ENCODE results near the gene LDLRAD4.

The LDLRAD4 gene

GRCh38 chr18:13218368-13218991, at the start of gene LDLRAD4:
LDLRAD4 (plus strand) TSS chr18:13218760.
- no peaks in the 10 kb centered on the region for H3K36me3 Mint-ChIP-seq
- peak; percentile 64 for DNase-seq
- H3K9me3 Mint-ChIP-seq: no peaks in the 10 kb centered on the region
- H3K27ac Mint-ChIP-seq: peak within 1 kb of the TSS; percentile 31
- CTCF ChIA-PET: interaction anchor here (1.0 to 1.4 kb wide), 3 partner anchors 157 to 411 kb away, joined by 3 to 5 read pairs (median 4); no protein-coding TSS in a partner anchor
- H3K4me3 Mint-ChIP-seq: peak within 1 kb of the TSS; percentile 79
- peaks cover 52% of the 10 kb centered on the region for H3K4me1 Mint-ChIP-seq
- peaks cover 49% of the 10 kb centered on the region for H3K27me3 Mint-ChIP-seq

GRCh38 chr18:13173578-13174145, 44.9 kb upstream of the LDLRAD4 start:
- Mint-ChIP-seq H3K27ac (no peak overlapping the region), H3K27me3 (peaks cover 21% of the 10 kb centered on the region), H3K4me1 (no peaks in the 10 kb centered on the region), H3K9me3 (no peaks in the 10 kb centered on the region), H3K4me3 (no peak overlapping the region), H3K36me3 (no peaks in the 10 kb centered on the region)
- DNase-seq: no peak
- CTCF ChIA-PET: interaction anchor here (0.9 kb wide), 1 partner anchor 43 kb away, joined by 3 read pairs; no protein-coding TSS in a partner anchor

- no peak overlapping the region for H3K4me3 Mint-ChIP-seq
- no peak for DNase-seq
Observed at GRCh38 chr18:13175266-13175665, 43.3 kb upstream of the LDLRAD4 start.

GRCh38 chr18:13175754-13176210, 42.8 kb upstream of the LDLRAD4 start:
- CTCF ChIA-PET: interaction anchor here (1.4 kb wide), 1 partner anchor 16 kb away, joined by 4 read pairs; no protein-coding TSS in a partner anchor
- H3K27ac Mint-ChIP-seq: no peak overlapping the region

More at GRCh38 chr18:13175266-13175665, 43.3 kb upstream of the LDLRAD4 start:
- Mint-ChIP-seq H3K36me3 (no peaks in the 10 kb centered on the region), H3K27ac (no peak overlapping the region), H3K27me3 (peaks cover 14% of the 10 kb centered on the region), H3K4me1 (no peaks in the 10 kb centered on the region), H3K9me3 (no peaks in the 10 kb centered on the region)
- CTCF ChIA-PET: interaction anchor here (1.4 kb wide), 1 partner anchor 16 kb away, joined by 4 read pairs; no protein-coding TSS in a partner anchor

GRCh38 chr18:13176847-13177246, 41.7 kb upstream of the LDLRAD4 start:
- Mint-ChIP-seq H3K27ac (no peak overlapping the region), H3K4me3 (no peak overlapping the region)
- CTCF ChIA-PET: no interaction called here

More at GRCh38 chr18:13175754-13176210, 42.8 kb upstream of the LDLRAD4 start:
- Mint-ChIP-seq H3K9me3 (no peaks in the 10 kb centered on the region), H3K27me3 (peaks cover 8% of the 10 kb centered on the region), H3K4me3 (no peak overlapping the region), H3K4me1 (no peaks in the 10 kb centered on the region), H3K36me3 (no peaks in the 10 kb centered on the region)
- DNase-seq: no peak

GRCh38 chr18:13178197-13178596, 40.4 kb upstream of the LDLRAD4 start:
- H3K4me3 Mint-ChIP-seq: no peak overlapping the region
- peaks cover 14% of the 10 kb centered on the region for H3K27me3 Mint-ChIP-seq
- no peak overlapping the region for H3K27ac Mint-ChIP-seq
- no peaks in the 10 kb centered on the region for H3K36me3 Mint-ChIP-seq
- CTCF ChIA-PET: interaction anchor here (2.7 kb wide), 1 partner anchor 18 kb away, joined by 10 read pairs; no protein-coding TSS in a partner anchor
- DNase-seq: no peak
- H3K9me3 Mint-ChIP-seq: no peaks in the 10 kb centered on the region
- peaks cover 2% of the 10 kb centered on the region for H3K4me1 Mint-ChIP-seq

More at GRCh38 chr18:13176847-13177246, 41.7 kb upstream of the LDLRAD4 start:
- no peaks in the 10 kb centered on the region for H3K9me3 Mint-ChIP-seq
- DNase-seq: no peak
- H3K4me1 Mint-ChIP-seq: peaks cover 2% of the 10 kb centered on the region
- no peaks in the 10 kb centered on the region for H3K36me3 Mint-ChIP-seq
- peaks cover 10% of the 10 kb centered on the region for H3K27me3 Mint-ChIP-seq

GRCh38 chr18:13178976-13179375, 39.6 kb upstream of the LDLRAD4 start:
- CTCF ChIA-PET: interaction anchor here (2.7 kb wide), 1 partner anchor 19 kb away, joined by 10 read pairs; no protein-coding TSS in a partner anchor
- no peak for DNase-seq
- Mint-ChIP-seq H3K4me1 (peaks cover 2% of the 10 kb centered on the region), H3K9me3 (no peaks in the 10 kb centered on the region), H3K27ac (no peak overlapping the region), H3K27me3 (peaks cover 14% of the 10 kb centered on the region), H3K36me3 (no peaks in the 10 kb centered on the region), H3K4me3 (no peak overlapping the region)

- H3K4me3 Mint-ChIP-seq: no peak overlapping the region
- H3K27me3 Mint-ChIP-seq: peaks cover 10% of the 10 kb centered on the region
- DNase-seq: no peak
- H3K4me1 Mint-ChIP-seq: peaks cover 2% of the 10 kb centered on the region
- H3K9me3 Mint-ChIP-seq: no peaks in the 10 kb centered on the region
- CTCF ChIA-PET: interaction anchor here (2.7 kb wide), 1 partner anchor 20 kb away, joined by 10 read pairs; no protein-coding TSS in a partner anchor
- H3K27ac Mint-ChIP-seq: no peak overlapping the region
- no peaks in the 10 kb centered on the region for H3K36me3 Mint-ChIP-seq
Observed at GRCh38 chr18:13179566-13180113, 38.9 kb upstream of the LDLRAD4 start.

GRCh38 chr18:13180614-13181375, 37.8 kb upstream of the LDLRAD4 start:
- peaks cover 10% of the 10 kb centered on the region for H3K27me3 Mint-ChIP-seq
- CTCF ChIA-PET: interaction anchor here (0.6 to 2.7 kb wide), 2 partner anchors 21 to 196 kb away, joined by 5 to 10 read pairs; no protein-coding TSS in a partner anchor
- H3K27ac Mint-ChIP-seq: no peak overlapping the region
- H3K36me3 Mint-ChIP-seq: no peaks in the 10 kb centered on the region
- no peak for DNase-seq
- H3K9me3 Mint-ChIP-seq: no peaks in the 10 kb centered on the region
- H3K4me1 Mint-ChIP-seq: peaks cover 2% of the 10 kb centered on the region
- no peak overlapping the region for H3K4me3 Mint-ChIP-seq

- Mint-ChIP-seq H3K4me1 (peaks cover 2% of the 10 kb centered on the region), H3K27me3 (peaks cover 14% of the 10 kb centered on the region), H3K36me3 (no peaks in the 10 kb centered on the region), H3K9me3 (no peaks in the 10 kb centered on the region), H3K4me3 (no peak overlapping the region), H3K27ac (no peak overlapping the region)
- no peak for DNase-seq
- CTCF ChIA-PET: no interaction called here
Observed at GRCh38 chr18:13181765-13182164, 36.8 kb upstream of the LDLRAD4 start.

GRCh38 chr18:13183359-13183758, 35.2 kb upstream of the LDLRAD4 start:
- H3K27ac Mint-ChIP-seq: no peak overlapping the region
- CTCF ChIA-PET: no interaction called here
- H3K4me3 Mint-ChIP-seq: no peak overlapping the region
- DNase-seq: no peak
- H3K36me3 Mint-ChIP-seq: no peaks in the 10 kb centered on the region
- H3K9me3 Mint-ChIP-seq: no peaks in the 10 kb centered on the region
- peaks cover 24% of the 10 kb centered on the region for H3K27me3 Mint-ChIP-seq
- peaks cover 2% of the 10 kb centered on the region for H3K4me1 Mint-ChIP-seq

GRCh38 chr18:13183790-13184189, 34.8 kb upstream of the LDLRAD4 start:
- no peak overlapping the region for H3K4me3 Mint-ChIP-seq
- peaks cover 2% of the 10 kb centered on the region for H3K4me1 Mint-ChIP-seq
- H3K27me3 Mint-ChIP-seq: peaks cover 24% of the 10 kb centered on the region
- CTCF ChIA-PET: no interaction called here
- no peaks in the 10 kb centered on the region for H3K36me3 Mint-ChIP-seq
- no peaks in the 10 kb centered on the region for H3K9me3 Mint-ChIP-seq
- H3K27ac Mint-ChIP-seq: no peak overlapping the region
- DNase-seq: no peak

- Mint-ChIP-seq H3K4me3 (no peak overlapping the region), H3K36me3 (no peaks in the 10 kb centered on the region), H3K27ac (no peak overlapping the region), H3K9me3 (no peaks in the 10 kb centered on the region), H3K4me1 (peaks cover 2% of the 10 kb centered on the region), H3K27me3 (peaks cover 26% of the 10 kb centered on the region)
- no peak for DNase-seq
- CTCF ChIA-PET: no interaction called here
Observed at GRCh38 chr18:13184396-13184795, 34.2 kb upstream of the LDLRAD4 start.

GRCh38 chr18:13185675-13186198, 32.8 kb upstream of the LDLRAD4 start:
- H3K27me3 Mint-ChIP-seq: peaks cover 24% of the 10 kb centered on the region
- H3K4me3 Mint-ChIP-seq: no peak overlapping the region
- peaks cover 2% of the 10 kb centered on the region for H3K4me1 Mint-ChIP-seq
- H3K36me3 Mint-ChIP-seq: no peaks in the 10 kb centered on the region
- H3K9me3 Mint-ChIP-seq: no peaks in the 10 kb centered on the region
- H3K27ac Mint-ChIP-seq: no peak overlapping the region
- CTCF ChIA-PET: no interaction called here
- DNase-seq: no peak

All from activated naive CD4-positive, alpha-beta T cell treated with anti-CD3 and anti-CD28 coated beads, Interleukin-2, amount 10 ng/mL, durations not matched to agents 7 days and 5 days (primary cell).